Neural progenitor cell (in vitro differentiated cells): ENCODE data around the gene CEP57L1.

Experiments
- EZH2 ChIP-seq: fragments of 200-600 bp; sonication (generic); IDR thresholded peaks from 2 replicates; pipeline ENCODE4 v1.6.1; 2017; ENCODE audit warnings: antibody characterized with exemption, mild to moderate bottlenecking, moderate library complexity
- TF ChIP-seq, protein P1 (sequence below): fragments of 200-600 bp; sonication (generic); IDR thresholded peaks from 2 replicates; pipeline ENCODE4 v1.5.1; 2017; ENCODE audit warnings: antibody characterized with exemption, mild to moderate bottlenecking

DNA sequence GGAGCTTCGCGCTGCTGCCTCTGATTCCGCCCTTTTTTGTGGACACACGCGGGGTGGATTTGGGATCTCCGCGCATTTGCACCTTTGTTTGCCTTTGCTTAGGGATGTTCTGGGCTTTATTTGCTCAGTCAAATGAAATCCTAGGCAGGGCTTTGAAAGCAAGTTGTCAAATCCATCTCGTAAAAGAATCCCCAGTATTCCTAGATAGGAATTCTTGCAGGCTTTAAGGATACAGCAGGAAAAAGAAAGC is 453 bp downstream of the CEP57L1 start:
- TF ChIP-seq, protein P1, sequence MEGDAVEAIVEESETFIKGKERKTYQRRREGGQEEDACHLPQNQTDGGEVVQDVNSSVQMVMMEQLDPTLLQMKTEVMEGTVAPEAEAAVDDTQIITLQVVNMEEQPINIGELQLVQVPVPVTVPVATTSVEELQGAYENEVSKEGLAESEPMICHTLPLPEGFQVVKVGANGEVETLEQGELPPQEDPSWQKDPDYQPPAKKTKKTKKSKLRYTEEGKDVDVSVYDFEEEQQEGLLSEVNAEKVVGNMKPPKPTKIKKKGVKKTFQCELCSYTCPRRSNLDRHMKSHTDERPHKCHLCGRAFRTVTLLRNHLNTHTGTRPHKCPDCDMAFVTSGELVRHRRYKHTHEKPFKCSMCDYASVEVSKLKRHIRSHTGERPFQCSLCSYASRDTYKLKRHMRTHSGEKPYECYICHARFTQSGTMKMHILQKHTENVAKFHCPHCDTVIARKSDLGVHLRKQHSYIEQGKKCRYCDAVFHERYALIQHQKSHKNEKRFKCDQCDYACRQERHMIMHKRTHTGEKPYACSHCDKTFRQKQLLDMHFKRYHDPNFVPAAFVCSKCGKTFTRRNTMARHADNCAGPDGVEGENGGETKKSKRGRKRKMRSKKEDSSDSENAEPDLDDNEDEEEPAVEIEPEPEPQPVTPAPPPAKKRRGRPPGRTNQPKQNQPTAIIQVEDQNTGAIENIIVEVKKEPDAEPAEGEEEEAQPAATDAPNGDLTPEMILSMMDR: no peak
- TF ChIP-seq EZH2: no peak
